HUES64 (cell line): Measurements from ENCODE around the gene PRAC1.
"Not testable (repeated sequence)": the region's sequence is repeated elsewhere in the genome, so short reads cannot be mapped to it uniquely, and the experiment has no call there.

Source experiments
- H3K27ac ChIP-seq: 2 replicates; pipeline ENCODE4 v1.7.0; 2013; ENCODE audit warnings: low read depth, low read length, inconsistent platforms
- H3K27me3 ChIP-seq: 2 replicates; pipeline ENCODE4 v1.6.1; 2013; ENCODE audit warnings: mild to moderate bottlenecking, low read length; ENCODE audit not compliant: insufficient read depth
- H3K36me3 ChIP-seq: 2 replicates; pipeline ENCODE4 v1.6.1; 2013; ENCODE audit warnings: mild to moderate bottlenecking, low read length; ENCODE audit not compliant: insufficient read depth
- H3K4me1 ChIP-seq: 2 replicates; pipeline ENCODE4 v1.6.1; 2013; ENCODE audit warnings: mild to moderate bottlenecking, low read length, moderate library complexity; ENCODE audit not compliant: insufficient read depth
- H3K4me3 ChIP-seq: 2 replicates; pipeline ENCODE4 v1.5.1; 2013; ENCODE audit warnings: mild to moderate bottlenecking, low read length, moderate library complexity
- H3K9ac ChIP-seq: 2 replicates; pipeline ENCODE4 v1.6.1; 2013; ENCODE audit warnings: mild to moderate bottlenecking, low read depth, low read length
- H3K9me3 ChIP-seq: 2 replicates; pipeline ENCODE4 v1.6.1; 2013; ENCODE audit warnings: low read depth, low read length; ENCODE audit not compliant: insufficient read depth
- WGBS: fragments of 150-250, 120-280 bp; methylation state at CpG from one replicate; pipeline ENCODE4 v1.1.7; 2013; ENCODE audit warnings: missing lambda C conversion rate; 5-methylcytosine and 5-hydroxymethylcytosine counted together

The PRAC1 gene

GRCh38 chr17:48716549-48716948 is 5.8 kb downstream of the PRAC1 start:
- H3K27ac ChIP-seq, H3K4me3 ChIP-seq, H3K36me3 ChIP-seq, H3K9ac ChIP-seq, H3K9me3 ChIP-seq: not testable (repeated sequence)
- 87% methylated on average over 3 of the region's 3 CpGs for WGBS
- peaks cover 97% of the 10 kb centered on the region for H3K27me3 ChIP-seq
- peaks cover 27% of the 10 kb centered on the region for H3K4me1 ChIP-seq

GRCh38 chr17:48715496-48716399 is 6.6 kb downstream of the PRAC1 start:
- no peaks in the 10 kb centered on the region for H3K36me3 ChIP-seq
- no peak overlapping the region for H3K4me3 ChIP-seq
- peaks cover 25% of the 10 kb centered on the region for H3K4me1 ChIP-seq
- no peak overlapping the region for H3K9ac ChIP-seq
- H3K9me3 ChIP-seq, result no peaks in the 10 kb centered on the region
- H3K27me3 ChIP-seq, result peaks cover 97% of the 10 kb centered on the region
- WGBS, result 63% methylated on average over 3 of the region's 5 CpGs
- no peak overlapping the region for H3K27ac ChIP-seq

DNA sequence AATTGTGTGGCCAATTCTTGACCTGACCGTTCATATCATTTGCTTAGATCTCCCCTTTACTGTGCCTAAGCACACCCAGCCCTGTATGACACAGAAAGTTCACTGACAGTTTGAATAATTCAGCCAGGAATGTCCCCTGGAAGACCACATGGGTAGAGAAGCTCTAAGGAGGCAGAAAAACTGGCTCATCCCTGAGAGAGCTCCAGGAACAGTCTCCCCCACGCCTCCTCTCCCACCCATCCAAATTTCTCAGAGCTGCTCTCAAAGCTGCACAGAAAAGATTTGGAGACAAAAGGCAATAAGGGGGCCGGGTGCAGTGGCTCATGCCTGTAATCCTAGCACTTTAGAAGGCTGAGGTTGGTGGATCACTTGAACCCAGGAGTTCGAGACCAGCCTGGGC is 11.2 kb downstream of the PRAC1 start:
- Histone ChIP-seq H3K9ac (no peak overlapping the region), H3K27ac (no peak overlapping the region), H3K36me3 (no peaks in the 10 kb centered on the region), H3K9me3 (no peaks in the 10 kb centered on the region), H3K4me1 (no peaks in the 10 kb centered on the region), H3K27me3 (peaks cover 82% of the 10 kb centered on the region), H3K4me3 (no peak overlapping the region)
- WGBS, result 75% methylated on average over 4 of the region's 4 CpGs

DNA sequence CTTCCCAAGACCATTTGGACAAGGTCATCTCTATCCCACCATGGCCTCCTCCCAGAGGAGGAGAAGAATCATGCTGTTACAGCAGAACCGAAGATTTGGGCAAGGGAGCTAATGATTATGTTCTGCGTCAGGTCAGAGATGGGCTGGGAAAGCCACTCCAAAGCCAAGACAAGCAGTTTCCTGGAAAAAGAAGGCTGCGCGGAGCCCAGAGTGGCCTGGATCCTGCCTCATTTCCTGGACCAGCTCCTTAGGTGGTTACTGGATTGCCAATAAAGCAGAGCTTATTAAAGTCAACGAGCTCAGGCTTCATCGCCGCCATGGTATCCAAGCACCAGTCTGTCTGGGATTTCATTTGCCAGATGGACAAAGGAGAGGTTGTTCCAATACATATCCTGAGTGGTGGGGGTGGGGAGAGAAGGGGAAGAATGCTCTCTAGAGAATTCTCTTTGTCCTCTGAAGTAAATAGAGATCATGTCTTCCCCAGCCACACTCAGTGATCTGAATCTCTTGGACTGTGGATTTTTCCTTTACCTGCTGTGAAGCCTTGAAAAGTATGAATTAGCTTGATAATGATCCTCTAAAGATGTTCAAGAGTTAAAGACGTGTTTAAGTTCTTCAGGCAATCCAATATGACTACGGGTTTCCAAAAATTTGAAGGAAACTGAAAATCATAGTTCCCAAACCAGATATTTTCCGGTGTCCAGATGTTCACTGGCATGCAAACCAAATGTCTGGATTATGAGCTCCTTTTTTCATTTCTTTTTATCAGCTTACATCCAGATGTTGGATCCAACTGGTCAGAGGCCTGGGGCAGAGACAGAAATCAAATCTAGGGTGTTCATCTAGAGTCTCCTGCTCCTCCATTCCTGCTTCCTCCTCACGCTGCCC is 17.7 kb downstream of the PRAC1 start:
- 93% methylated on average over 11 of the region's 11 CpGs for WGBS
- H3K27ac ChIP-seq, result no peak overlapping the region

DNA sequence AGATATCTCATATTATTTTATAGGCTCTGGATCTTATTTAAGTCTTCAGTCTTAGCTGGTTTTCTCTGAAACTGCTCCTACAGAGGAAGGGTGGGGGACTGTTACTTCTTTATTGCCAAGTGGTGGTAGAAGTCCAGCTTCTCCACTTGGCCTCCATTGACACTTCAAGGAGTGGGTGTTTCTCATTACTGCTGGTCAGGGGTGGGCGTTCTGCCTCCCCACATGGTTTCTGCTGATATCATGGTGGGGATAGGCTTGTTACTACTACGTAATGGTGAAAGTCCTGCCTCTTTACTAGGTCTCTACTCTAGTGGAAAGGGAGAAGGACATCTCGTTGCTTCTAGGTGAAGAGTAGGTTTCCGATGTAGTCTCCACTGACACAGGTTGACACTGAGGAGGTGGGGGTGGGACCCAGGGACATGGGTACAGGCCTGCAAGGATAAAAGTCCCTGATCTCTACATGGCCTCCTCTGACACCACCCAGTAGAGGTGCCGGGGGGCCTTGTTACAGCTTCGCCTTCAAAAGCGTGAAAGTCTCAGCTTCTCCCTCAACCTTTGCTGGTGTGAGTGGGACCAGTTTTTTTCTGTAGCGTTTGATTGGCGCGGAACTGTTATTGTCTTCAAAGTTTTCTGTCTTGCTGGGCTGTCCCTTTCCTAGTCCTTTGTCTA is 20.3 kb downstream of the PRAC1 start:
- Histone ChIP-seq H3K27me3 (peaks cover 53% of the 10 kb centered on the region), H3K4me3 (no peak overlapping the region), H3K9ac (no peak overlapping the region), H3K4me1 (no peaks in the 10 kb centered on the region), H3K27ac (no peak overlapping the region), H3K9me3 (no peaks in the 10 kb centered on the region), H3K36me3 (no peaks in the 10 kb centered on the region)
- WGBS, result 98% methylated on average over 10 of the region's 10 CpGs

More for the DNA sequence above, 17.7 kb downstream of the PRAC1 start:
- no peaks in the 10 kb centered on the region for H3K36me3 ChIP-seq
- no peaks in the 10 kb centered on the region for H3K9me3 ChIP-seq
- H3K4me3 ChIP-seq, result no peak overlapping the region
- H3K9ac ChIP-seq, result no peak overlapping the region
- no peaks in the 10 kb centered on the region for H3K4me1 ChIP-seq
- peaks cover 65% of the 10 kb centered on the region for H3K27me3 ChIP-seq

GRCh38 chr17:48693178-48693577 is 29.1 kb downstream of the PRAC1 start:
- Histone ChIP-seq H3K27ac (no peak overlapping the region), H3K9me3 (no peaks in the 10 kb centered on the region), H3K4me1 (no peaks in the 10 kb centered on the region), H3K4me3 (no peak overlapping the region), H3K27me3 (peaks cover 19% of the 10 kb centered on the region; the same call in 1 of the 2 replicates), H3K36me3 (no peaks in the 10 kb centered on the region), H3K9ac (no peak overlapping the region)
- no CpG with 5 or more reads among the region's 1 CpG for WGBS

DNA sequence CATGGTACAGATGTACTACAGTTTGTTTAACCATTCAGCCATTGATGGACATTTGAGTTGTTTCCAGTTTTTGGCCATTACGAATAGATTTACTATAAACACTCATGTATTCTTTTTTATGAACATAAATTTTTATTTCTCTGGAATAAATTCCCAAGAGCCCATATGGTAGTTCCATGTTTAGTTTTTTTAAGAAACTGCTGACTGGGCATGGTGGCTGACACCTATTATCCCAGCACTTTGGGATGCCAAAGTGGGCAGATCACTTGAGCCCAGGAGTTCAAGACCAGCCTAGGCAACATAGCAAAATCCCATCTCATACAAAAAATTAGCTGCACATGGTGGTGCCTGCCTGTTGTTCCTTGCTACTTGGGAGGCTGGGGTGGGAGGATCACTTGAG is 30.3 kb downstream of the PRAC1 start:
- H3K36me3 ChIP-seq, result no peaks in the 10 kb centered on the region
- H3K27me3 ChIP-seq, result peaks cover 13% of the 10 kb centered on the region; the same call in 1 of the 2 replicates
- H3K9ac ChIP-seq, result no peak overlapping the region
- no CpG with 5 or more reads among the region's 1 CpG for WGBS
- no peaks in the 10 kb centered on the region for H3K9me3 ChIP-seq
- no peaks in the 10 kb centered on the region for H3K4me1 ChIP-seq
- H3K27ac ChIP-seq, result no peak overlapping the region
- H3K4me3 ChIP-seq, result no peak overlapping the region

- no peaks in the 10 kb centered on the region for H3K36me3 ChIP-seq
- no peak overlapping the region for H3K9ac ChIP-seq
- 89% methylated on average over 4 of the region's 5 CpGs for WGBS
- H3K27ac ChIP-seq, result no peak overlapping the region
- H3K4me3 ChIP-seq, result no peak overlapping the region
- H3K27me3 ChIP-seq, result peaks cover 13% of the 10 kb centered on the region; the same call in 1 of the 2 replicates
- no peaks in the 10 kb centered on the region for H3K9me3 ChIP-seq
- no peaks in the 10 kb centered on the region for H3K4me1 ChIP-seq
Measured at GRCh38 chr17:48690655-48691054, 31.7 kb downstream of the PRAC1 start.

DNA sequence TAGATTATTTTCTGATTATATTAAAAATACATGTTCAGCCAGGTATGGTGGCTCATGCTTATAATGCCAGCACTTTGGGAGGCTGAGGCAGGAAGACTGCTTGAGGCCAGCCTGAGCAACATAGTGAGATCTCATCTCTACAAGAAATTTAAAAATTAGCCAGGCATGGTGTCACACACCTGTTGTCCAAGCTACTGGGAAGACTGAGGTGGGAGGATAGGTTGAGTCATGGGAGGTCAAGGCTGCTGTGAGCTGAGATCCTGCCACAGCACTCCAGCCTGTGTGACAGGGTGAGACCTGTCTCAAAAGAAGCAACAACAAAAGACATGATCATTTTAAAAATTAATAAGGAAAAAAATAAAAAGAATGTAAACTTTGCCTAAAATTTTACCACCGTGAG is 40.7 kb downstream of the PRAC1 start:
- WGBS, result 100% methylated on average over 1 of the region's 1 CpG
- Histone ChIP-seq H3K4me3 (no peak overlapping the region), H3K27ac (no peak overlapping the region), H3K36me3 (no peaks in the 10 kb centered on the region), H3K4me1 (no peaks in the 10 kb centered on the region), H3K9me3 (no peaks in the 10 kb centered on the region), H3K27me3 (peaks cover 53% of the 10 kb centered on the region), H3K9ac (no peak overlapping the region)

- 90% methylated on average over 5 of the region's 5 CpGs for WGBS
- Histone ChIP-seq H3K27ac (no peak overlapping the region), H3K9me3 (no peaks in the 10 kb centered on the region), H3K27me3 (peaks cover 72% of the 10 kb centered on the region), H3K9ac (no peak overlapping the region), H3K4me3 (no peak overlapping the region), H3K36me3 (no peaks in the 10 kb centered on the region), H3K4me1 (no peaks in the 10 kb centered on the region)
Measured at GRCh38 chr17:48679385-48680096, 42.8 kb downstream of the PRAC1 start.
